LNCaP clone FGC (cell line): ENCODE results near the gene SLC30A2.
"Not testable (repeated sequence)": the region's sequence is repeated elsewhere in the genome, so short reads cannot be mapped to it uniquely, and the experiment has no call there.

ENCODE experiments used
- DNase-seq: peaks from one replicate; pipeline ENCODE4 v3.0.0-alpha.2; 2011; ENCODE audit warnings: low read depth
- H3K4me3 ChIP-seq: 2 replicates; pipeline ENCODE4 v1.5.1; 2011; ENCODE audit warnings: mild to moderate bottlenecking, low read depth, low read length, control low read depth
- TF ChIP-seq, protein P1 (sequence below): IDR thresholded peaks from 2 replicates; pipeline ENCODE4 v1.5.1; 2012; ENCODE audit warnings: mild to moderate bottlenecking; ENCODE audit not compliant: control insufficient read depth, insufficient read depth; ENCODE audit errors: extremely low read depth

SLC30A2 gene

DNA sequence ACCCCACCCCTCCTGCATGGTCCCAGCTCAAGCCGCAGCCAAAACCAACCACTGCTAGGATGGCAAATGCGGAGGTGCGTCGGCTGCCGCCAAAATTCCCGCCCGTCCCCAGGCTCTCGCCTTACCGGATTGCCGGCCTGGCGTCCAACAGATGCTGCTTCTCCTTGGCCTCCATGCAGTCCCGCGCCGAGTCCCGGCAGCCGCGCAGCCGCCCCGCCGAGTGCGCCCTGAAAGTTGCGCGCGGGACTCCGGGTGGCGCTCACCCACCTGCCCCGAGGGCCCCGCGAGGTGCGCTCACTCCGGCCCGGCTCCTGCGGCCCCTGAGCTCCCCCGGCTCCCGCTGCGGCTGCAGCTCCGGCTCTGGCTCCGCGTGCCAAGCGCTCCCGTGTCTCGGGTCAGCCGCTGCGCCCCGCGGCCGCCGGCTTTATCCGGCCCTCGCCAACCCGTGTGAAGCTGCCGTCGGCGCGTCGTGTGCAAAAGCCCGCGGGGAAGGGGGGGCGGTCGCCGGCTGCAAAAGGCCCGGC is at the start of gene SLC30A2:
Gene SLC30A2 (minus strand): TSS at position 397 of the 524 bp plus-strand sequence. CDS start 222 bp downstream, at position 175.
- DNase-seq, result no peak
- H3K4me3 ChIP-seq, result no peak within 1 kb of the TSS
- TF ChIP-seq, protein P1, sequence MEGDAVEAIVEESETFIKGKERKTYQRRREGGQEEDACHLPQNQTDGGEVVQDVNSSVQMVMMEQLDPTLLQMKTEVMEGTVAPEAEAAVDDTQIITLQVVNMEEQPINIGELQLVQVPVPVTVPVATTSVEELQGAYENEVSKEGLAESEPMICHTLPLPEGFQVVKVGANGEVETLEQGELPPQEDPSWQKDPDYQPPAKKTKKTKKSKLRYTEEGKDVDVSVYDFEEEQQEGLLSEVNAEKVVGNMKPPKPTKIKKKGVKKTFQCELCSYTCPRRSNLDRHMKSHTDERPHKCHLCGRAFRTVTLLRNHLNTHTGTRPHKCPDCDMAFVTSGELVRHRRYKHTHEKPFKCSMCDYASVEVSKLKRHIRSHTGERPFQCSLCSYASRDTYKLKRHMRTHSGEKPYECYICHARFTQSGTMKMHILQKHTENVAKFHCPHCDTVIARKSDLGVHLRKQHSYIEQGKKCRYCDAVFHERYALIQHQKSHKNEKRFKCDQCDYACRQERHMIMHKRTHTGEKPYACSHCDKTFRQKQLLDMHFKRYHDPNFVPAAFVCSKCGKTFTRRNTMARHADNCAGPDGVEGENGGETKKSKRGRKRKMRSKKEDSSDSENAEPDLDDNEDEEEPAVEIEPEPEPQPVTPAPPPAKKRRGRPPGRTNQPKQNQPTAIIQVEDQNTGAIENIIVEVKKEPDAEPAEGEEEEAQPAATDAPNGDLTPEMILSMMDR, result no peak

DNA sequence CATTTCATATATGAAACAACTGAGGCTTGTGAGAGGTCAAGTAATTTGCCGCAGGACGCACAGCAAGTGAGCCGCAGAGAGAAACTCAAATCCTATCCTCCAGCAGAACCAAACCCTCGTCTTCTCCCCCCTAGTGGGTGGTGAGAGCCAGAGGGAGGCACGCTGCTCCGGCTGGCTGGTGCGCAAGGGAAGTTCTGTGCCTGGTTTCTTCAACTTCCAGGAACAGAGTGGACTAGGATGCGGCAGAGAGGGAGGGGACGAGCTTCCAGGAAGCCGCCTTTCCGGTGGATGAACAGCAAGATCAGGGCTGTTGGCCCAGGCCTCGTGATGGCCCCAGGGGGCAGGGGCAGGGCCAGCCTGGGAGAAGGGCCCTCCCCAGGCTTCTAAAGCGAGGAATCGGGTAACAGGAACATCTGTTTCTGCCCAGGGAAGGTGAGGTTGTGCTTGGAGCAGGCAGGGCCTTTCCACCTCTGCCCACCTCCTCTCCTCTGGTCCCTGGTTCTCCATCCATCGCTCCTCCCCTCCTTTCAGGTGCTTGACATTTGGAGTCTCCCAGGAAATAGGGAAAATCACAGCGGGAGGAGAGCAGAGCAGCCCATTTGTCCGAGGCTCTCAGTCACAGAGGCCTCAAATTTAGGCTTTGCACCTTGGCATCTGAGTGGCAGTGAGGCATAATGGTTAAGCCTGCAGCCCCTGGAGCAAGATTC is 48.9 kb upstream of the SLC30A2 start:
- H3K4me3 ChIP-seq, result no peak overlapping the region
- TF ChIP-seq, protein P1, result no peak
- no peak for DNase-seq

- no peak overlapping the region for H3K4me3 ChIP-seq
- no peak for DNase-seq
- TF ChIP-seq, protein P1, result no peak
These were observed 48.3 kb upstream of the SLC30A2 start for GRCh38 chr1:26094076-26094669.

DNA sequence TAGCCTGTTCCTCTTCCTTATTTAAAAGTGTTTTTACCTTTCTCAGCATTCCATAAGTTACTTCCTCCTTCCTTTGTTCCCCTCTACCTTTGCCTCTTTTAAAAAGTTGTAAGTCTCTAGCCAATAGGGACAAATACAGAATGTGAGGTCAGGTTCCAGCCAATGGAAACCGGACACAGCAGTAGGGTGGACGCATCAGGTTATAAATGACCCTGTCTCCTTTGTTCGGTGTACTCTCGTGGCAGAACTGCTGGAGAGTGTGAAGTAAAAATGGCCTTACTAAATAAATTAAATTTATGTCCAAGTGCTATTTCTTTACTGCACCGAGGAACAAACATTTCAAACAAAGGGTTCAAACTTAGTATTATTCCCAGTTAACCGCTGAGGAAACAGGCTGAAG is 47.7 kb upstream of the SLC30A2 start:
- not testable (repeated sequence) for DNase-seq, H3K4me3 ChIP-seq

GRCh38 chr1:26092422-26092821 is 46.5 kb upstream of the SLC30A2 start:
- TF ChIP-seq, protein P1, result no peak
- H3K4me3 ChIP-seq, result no peak overlapping the region
- DNase-seq, result no peak

- TF ChIP-seq, protein P1, result no peak
- no peak for DNase-seq
- H3K4me3 ChIP-seq, result no peak overlapping the region
These were observed 45.0 kb upstream of the SLC30A2 start for GRCh38 chr1:26090893-26091292.

GRCh38 chr1:26089125-26089524 is 43.2 kb upstream of the SLC30A2 start:
- no peak overlapping the region for H3K4me3 ChIP-seq
- TF ChIP-seq, protein P1, result no peak
- no peak for DNase-seq
